Subcutaneous adipose tissue (tissue), 4 donors: ENCODE measurements around the gene NCKAP1. TPM values are rescaled to one million over a fixed set of nuclear protein-coding genes. Genes with fewer than 3 reads are reported as not detected.

Source experiments
- total RNA-seq, 4 donors: library from RNA; depleted of rRNA; stranded (reverse); fragments of >200 nt; gene quantifications; one replicate each; pipeline ENCODE4 v1.1.0, GENCODE V29; 2016
- TF ChIP-seq, protein P1 (sequence below): fragments of 450-650 bp; IDR thresholded peaks from one replicate; pipeline ENCODE4 v1.5.1; 2016; ENCODE audit warnings: low read depth, mild to moderate bottlenecking, control low read depth, antibody characterized with exemption, moderate library complexity

The NCKAP1 gene
- total RNA-seq, 4 donors from 2014 or later: 123 to 308 (median 157) TPM

DNA sequence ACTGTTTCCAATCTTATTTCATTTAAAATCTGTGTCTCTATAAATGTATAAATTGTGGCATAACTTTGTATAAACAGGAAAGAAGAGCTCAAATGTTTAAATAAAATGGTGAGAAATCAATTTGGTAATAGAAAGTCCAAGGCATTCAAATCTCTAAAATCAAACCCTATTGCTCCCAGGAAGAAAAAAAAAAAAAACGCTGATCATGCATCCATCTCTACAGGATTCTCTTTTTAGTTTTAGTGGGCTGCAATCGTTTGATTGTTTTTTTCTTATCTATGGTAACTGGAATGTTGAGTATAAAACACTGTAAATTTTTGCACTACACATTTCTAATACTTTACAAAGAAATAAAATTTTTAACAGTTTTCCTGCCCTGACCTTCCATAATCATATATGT, 75.6 kb downstream of the NCKAP1 start:
- TF ChIP-seq, protein P1, sequence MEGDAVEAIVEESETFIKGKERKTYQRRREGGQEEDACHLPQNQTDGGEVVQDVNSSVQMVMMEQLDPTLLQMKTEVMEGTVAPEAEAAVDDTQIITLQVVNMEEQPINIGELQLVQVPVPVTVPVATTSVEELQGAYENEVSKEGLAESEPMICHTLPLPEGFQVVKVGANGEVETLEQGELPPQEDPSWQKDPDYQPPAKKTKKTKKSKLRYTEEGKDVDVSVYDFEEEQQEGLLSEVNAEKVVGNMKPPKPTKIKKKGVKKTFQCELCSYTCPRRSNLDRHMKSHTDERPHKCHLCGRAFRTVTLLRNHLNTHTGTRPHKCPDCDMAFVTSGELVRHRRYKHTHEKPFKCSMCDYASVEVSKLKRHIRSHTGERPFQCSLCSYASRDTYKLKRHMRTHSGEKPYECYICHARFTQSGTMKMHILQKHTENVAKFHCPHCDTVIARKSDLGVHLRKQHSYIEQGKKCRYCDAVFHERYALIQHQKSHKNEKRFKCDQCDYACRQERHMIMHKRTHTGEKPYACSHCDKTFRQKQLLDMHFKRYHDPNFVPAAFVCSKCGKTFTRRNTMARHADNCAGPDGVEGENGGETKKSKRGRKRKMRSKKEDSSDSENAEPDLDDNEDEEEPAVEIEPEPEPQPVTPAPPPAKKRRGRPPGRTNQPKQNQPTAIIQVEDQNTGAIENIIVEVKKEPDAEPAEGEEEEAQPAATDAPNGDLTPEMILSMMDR: no peak

DNA sequence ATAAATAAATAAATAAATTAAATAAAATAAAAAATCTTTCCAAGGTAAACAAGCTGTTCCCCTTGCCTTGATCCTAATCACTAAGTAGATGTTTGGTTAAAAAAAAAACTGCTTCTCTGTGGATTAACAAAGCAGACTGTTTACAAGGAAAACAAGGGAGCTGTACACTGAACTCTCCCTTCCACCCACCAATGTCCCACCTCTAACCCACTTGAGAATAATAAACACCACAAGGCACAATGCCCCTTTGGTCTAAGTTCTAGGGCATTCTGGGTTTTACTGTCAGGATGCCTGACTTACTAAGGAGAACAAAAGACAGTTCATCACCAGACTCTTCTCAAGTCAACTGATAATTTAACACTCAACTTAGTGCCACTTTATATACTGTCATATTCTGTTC, 83.5 kb downstream of the NCKAP1 start:
- TF ChIP-seq, protein P1: no peak

DNA sequence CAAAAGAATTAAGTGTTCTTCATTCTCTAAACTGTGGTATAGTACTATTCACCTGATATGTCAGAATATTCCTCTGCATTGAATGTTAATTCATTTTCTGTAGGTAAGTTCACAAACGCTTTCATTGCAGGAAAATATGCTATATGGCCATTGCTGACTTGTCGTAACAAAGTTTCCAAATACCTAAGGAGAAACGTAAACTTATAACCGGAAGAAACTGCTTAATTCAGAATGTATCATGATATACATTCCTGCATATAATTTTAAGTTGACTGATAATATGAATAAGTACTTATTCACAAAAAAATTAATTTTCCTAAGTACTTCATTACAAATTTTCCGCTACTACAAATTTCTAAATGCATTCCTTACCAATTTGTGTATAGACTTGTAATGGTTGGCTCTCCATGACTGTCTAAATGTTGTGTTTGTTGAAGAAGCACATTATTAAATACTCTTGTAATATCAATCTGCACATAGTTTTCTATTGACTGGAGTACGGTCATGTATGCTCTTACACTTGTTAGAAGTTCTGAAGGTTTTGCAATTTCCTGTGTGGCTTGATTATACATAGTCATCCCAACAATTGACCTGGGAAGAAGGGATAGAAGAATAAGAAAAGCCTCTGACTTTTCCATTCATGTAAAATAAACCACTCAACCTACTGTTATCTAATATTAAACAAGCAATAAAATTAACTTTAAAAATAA, 85.4 kb downstream of the NCKAP1 start:
- TF ChIP-seq, protein P1: no peak

DNA sequence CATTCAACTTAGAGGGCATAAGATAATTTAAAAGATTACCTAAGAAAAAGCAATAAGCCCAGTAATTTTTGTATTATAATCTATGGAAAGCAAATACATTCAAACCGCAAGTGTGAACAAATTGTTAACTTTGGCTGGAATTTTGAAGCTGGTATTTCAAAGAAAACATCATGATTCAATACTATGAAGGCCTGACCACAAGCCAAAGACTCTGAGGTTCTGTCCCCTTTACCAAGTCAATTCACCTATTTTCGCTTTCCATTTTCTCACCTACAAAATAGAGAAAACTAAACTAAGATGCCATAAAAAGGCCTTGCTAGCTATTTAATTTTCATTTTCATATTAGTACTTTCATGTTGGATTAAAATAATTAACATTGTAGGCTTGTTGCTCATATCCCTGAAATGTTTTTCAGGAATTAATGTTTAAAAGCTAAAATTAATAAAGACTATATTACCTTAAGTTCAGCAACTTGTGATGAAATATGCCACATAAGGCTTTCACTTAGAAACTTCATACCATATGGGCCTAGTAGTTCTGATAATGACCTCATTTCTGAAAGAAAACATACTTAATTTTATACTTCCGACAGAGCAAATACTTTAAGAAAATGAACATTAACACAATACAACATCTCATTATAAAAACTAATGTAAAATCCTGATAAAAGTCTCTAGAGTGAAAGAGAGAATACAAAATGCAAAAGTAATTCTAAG, 86.2 kb downstream of the NCKAP1 start:
- TF ChIP-seq, protein P1: no peak

GRCh38 chr2:182950546-182950945, 87.7 kb downstream of the NCKAP1 start:
- TF ChIP-seq, protein P1: no peak

GRCh38 chr2:182949572-182950189, 88.6 kb downstream of the NCKAP1 start:
- TF ChIP-seq, protein P1: no peak

GRCh38 chr2:182949052-182949451, 89.2 kb downstream of the NCKAP1 start:
- TF ChIP-seq, protein P1: no peak
